HL-60 (cell line): ENCODE results near the gene CEP89.

Source experiments
- POLR2AphosphoS5 ChIP-seq: IDR thresholded peaks from 2 replicates; pipeline ENCODE4 v1.6.1; 2012; ENCODE audit warnings: low read depth
- TF ChIP-seq, protein P1 (sequence below): IDR thresholded peaks from one replicate; pipeline ENCODE4 v1.5.1; 2011; ENCODE audit warnings: low read length, control low read depth, inconsistent platforms; ENCODE audit not compliant: insufficient read depth

- TF ChIP-seq, protein P1, sequence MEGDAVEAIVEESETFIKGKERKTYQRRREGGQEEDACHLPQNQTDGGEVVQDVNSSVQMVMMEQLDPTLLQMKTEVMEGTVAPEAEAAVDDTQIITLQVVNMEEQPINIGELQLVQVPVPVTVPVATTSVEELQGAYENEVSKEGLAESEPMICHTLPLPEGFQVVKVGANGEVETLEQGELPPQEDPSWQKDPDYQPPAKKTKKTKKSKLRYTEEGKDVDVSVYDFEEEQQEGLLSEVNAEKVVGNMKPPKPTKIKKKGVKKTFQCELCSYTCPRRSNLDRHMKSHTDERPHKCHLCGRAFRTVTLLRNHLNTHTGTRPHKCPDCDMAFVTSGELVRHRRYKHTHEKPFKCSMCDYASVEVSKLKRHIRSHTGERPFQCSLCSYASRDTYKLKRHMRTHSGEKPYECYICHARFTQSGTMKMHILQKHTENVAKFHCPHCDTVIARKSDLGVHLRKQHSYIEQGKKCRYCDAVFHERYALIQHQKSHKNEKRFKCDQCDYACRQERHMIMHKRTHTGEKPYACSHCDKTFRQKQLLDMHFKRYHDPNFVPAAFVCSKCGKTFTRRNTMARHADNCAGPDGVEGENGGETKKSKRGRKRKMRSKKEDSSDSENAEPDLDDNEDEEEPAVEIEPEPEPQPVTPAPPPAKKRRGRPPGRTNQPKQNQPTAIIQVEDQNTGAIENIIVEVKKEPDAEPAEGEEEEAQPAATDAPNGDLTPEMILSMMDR, result no peak
- no peak for TF ChIP-seq POLR2AphosphoS5
These were observed 63.0 kb downstream of the CEP89 start for GRCh38 chr19:32908641-32909190.
